Measurements from ENCODE around the gene RGR. TPM values are rescaled to one million over a fixed set of nuclear protein-coding genes. Genes with fewer than 3 reads are reported as not detected.

Gene RGR
- polyA plus RNA-seq, 3 donors, result not detected

DNA sequence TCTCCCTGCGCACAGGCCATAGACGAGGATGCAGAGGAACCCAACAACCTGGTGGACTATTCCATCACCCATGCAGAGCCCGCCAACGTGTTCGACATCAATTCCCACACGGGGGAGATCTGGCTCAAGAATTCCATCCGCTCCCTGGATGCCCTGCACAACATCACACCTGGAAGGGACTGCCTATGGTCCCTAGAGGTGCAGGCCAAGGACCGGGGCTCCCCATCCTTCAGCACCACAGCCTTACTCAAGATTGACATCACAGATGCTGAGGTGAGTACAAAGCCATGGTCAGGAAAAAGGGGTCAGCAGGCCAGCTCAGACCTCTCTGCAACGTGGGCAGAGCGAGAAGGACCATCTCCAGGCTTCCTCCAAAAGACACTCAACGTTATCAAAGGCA lies 31.8 kb upstream of the RGR start:
- no peak overlapping the region for H3K27ac Mint-ChIP-seq
- 87% methylated on average over 10 of the region's 11 CpGs for WGBS (ENCODE audit: insufficient coverage)

GRCh38 chr10:84214046-84214572 lies 30.7 kb upstream of the RGR start:
- no peaks in the 10 kb centered on the region for H3K79me2 ChIP-seq (ENCODE audit: insufficient read depth, low read length)
- Mint-ChIP-seq H3K36me3 (no peaks in the 10 kb centered on the region), H3K9me3 (peaks cover 0 to 2% (median 0%) of the 10 kb centered on the region in 7 donors), H3K27me3 (ENCODE audit: low read depth in 3 of 3) (peaks cover 6 to 13% (median 11%) of the 10 kb centered on the region in 3 donors), H3K27ac (no peak overlapping the region), H3K4me3 (peak overlapping the region; percentile 45 to 51), H3K4me1 (no peaks in the 10 kb centered on the region)
- H4K20me1 ChIP-seq (ENCODE audit: insufficient read depth, low read length), result no peaks in the 10 kb centered on the region
- intact Hi-C loops (cut with micrococcal nuclease), result no loop called here
- H3K27me3 ChIP-seq (ENCODE audit: control insufficient read depth in 2 of 2, insufficient read depth in 2 of 2, low read length in 2 of 2), result no peaks in the 10 kb centered on the region
- H3K4me1 ChIP-seq (ENCODE audit: control insufficient read depth in 1 of 2, insufficient read depth in 2 of 2, low read length in 2 of 2), result no peaks in the 10 kb centered on the region
- peak overlapping the region; percentile 8 for H2AFZ ChIP-seq (ENCODE audit: insufficient read depth, low read depth, low read length, poor library complexity, severe bottlenecking)
- H3K27ac ChIP-seq (ENCODE audit: low read depth in 1 of 2, low read length in 2 of 2), result no peak overlapping the region
- no peak overlapping the region for H3K9ac ChIP-seq (ENCODE audit: insufficient read depth, low read length, poor library complexity, severe bottlenecking)
- 78% methylated on average over 22 of the region's 25 CpGs for WGBS (ENCODE audit: insufficient coverage)
- H3K4me3 ChIP-seq (replicated peaks in 1 of 3; ENCODE audit: low read depth in 2 of 3, low read length in 3 of 3), result no peak overlapping the region
- no peak for DNase-seq
- no peaks in the 10 kb centered on the region for H3K9me3 ChIP-seq (replicated peaks in 1 of 2; ENCODE audit: control insufficient read depth in 1 of 2, insufficient read depth in 1 of 2, low read length in 2 of 2)
- no peak overlapping the region for H3K4me2 ChIP-seq (replicated peaks; ENCODE audit: extremely low read depth, low read length, poor library complexity, severe bottlenecking)
- TF ChIP-seq, protein P1, sequence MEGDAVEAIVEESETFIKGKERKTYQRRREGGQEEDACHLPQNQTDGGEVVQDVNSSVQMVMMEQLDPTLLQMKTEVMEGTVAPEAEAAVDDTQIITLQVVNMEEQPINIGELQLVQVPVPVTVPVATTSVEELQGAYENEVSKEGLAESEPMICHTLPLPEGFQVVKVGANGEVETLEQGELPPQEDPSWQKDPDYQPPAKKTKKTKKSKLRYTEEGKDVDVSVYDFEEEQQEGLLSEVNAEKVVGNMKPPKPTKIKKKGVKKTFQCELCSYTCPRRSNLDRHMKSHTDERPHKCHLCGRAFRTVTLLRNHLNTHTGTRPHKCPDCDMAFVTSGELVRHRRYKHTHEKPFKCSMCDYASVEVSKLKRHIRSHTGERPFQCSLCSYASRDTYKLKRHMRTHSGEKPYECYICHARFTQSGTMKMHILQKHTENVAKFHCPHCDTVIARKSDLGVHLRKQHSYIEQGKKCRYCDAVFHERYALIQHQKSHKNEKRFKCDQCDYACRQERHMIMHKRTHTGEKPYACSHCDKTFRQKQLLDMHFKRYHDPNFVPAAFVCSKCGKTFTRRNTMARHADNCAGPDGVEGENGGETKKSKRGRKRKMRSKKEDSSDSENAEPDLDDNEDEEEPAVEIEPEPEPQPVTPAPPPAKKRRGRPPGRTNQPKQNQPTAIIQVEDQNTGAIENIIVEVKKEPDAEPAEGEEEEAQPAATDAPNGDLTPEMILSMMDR (IDR thresholded peaks at IDR 0.05), result no peak
- no peaks in the 10 kb centered on the region for H3K36me3 ChIP-seq (replicated peaks in 1 of 2; ENCODE audit: control insufficient read depth in 1 of 2, insufficient read depth in 2 of 2, low read length in 2 of 2)

More for the DNA sequence above, 31.8 kb upstream of the RGR start:
- no peaks in the 10 kb centered on the region for H3K9me3 ChIP-seq (replicated peaks in 1 of 2; ENCODE audit: control insufficient read depth in 1 of 2, insufficient read depth in 1 of 2, low read length in 2 of 2)
- H3K9me3 Mint-ChIP-seq, result peaks cover 0 to 2% (median 0%) of the 10 kb centered on the region in 7 donors
- no peak overlapping the region for H3K4me2 ChIP-seq (replicated peaks; ENCODE audit: extremely low read depth, low read length, poor library complexity, severe bottlenecking)
- intact Hi-C loops (cut with micrococcal nuclease), result no loop called here
- peaks cover 7 to 15% (median 13%) of the 10 kb centered on the region in 3 donors for H3K27me3 Mint-ChIP-seq (ENCODE audit: low read depth in 3 of 3)
- H3K9ac ChIP-seq (ENCODE audit: insufficient read depth, low read length, poor library complexity, severe bottlenecking), result no peak overlapping the region
- no peaks in the 10 kb centered on the region for H3K36me3 ChIP-seq (replicated peaks in 1 of 2; ENCODE audit: control insufficient read depth in 1 of 2, insufficient read depth in 2 of 2, low read length in 2 of 2)
- no peaks in the 10 kb centered on the region for H4K20me1 ChIP-seq (ENCODE audit: insufficient read depth, low read length)
- no peaks in the 10 kb centered on the region for H3K4me1 ChIP-seq (ENCODE audit: control insufficient read depth in 1 of 2, insufficient read depth in 2 of 2, low read length in 2 of 2)
- H3K4me1 Mint-ChIP-seq, result no peaks in the 10 kb centered on the region
- no peak overlapping the region for H3K27ac ChIP-seq (ENCODE audit: low read depth in 1 of 2, low read length in 2 of 2)
- H3K4me3 Mint-ChIP-seq, result no peak overlapping the region
- TF ChIP-seq, protein P1 (IDR thresholded peaks at IDR 0.05), result no peak
- no peaks in the 10 kb centered on the region for H3K79me2 ChIP-seq (ENCODE audit: insufficient read depth, low read length)
- no peaks in the 10 kb centered on the region for H3K27me3 ChIP-seq (ENCODE audit: control insufficient read depth in 2 of 2, insufficient read depth in 2 of 2, low read length in 2 of 2)
- H2AFZ ChIP-seq (ENCODE audit: insufficient read depth, low read depth, low read length, poor library complexity, severe bottlenecking), result no peak overlapping the region
- DNase-seq, result no peak
- H3K4me3 ChIP-seq (replicated peaks in 1 of 3; ENCODE audit: low read depth in 2 of 3, low read length in 3 of 3), result no peak overlapping the region
- no peaks in the 10 kb centered on the region for H3K36me3 Mint-ChIP-seq

All from CD14-positive monocyte (primary cell).